Measurements from ENCODE around the gene ARID5A. TPM values are rescaled to one million over a fixed set of nuclear protein-coding genes. Genes with fewer than 3 reads are reported as not detected.

Gene ARID5A
- total RNA-seq, 1 donor from 2014 or later, result 227 TPM

- intact Hi-C loops (cut with micrococcal nuclease), result loop anchor here (5.0 kb wide), 1 partner anchor 239 kb away; the partner anchor contains the start of genes CIAO1 and TMEM127
These were observed 30.3 kb upstream of the ARID5A start for GRCh38 chr2:96506016-96506906.

- intact Hi-C loops (cut with micrococcal nuclease), result loop anchor here (5.0 kb wide), 1 partner anchor 240 kb away; the partner anchor contains the start of genes CIAO1 and TMEM127
These were observed 29.7 kb upstream of the ARID5A start for GRCh38 chr2:96506907-96507240.

DNA sequence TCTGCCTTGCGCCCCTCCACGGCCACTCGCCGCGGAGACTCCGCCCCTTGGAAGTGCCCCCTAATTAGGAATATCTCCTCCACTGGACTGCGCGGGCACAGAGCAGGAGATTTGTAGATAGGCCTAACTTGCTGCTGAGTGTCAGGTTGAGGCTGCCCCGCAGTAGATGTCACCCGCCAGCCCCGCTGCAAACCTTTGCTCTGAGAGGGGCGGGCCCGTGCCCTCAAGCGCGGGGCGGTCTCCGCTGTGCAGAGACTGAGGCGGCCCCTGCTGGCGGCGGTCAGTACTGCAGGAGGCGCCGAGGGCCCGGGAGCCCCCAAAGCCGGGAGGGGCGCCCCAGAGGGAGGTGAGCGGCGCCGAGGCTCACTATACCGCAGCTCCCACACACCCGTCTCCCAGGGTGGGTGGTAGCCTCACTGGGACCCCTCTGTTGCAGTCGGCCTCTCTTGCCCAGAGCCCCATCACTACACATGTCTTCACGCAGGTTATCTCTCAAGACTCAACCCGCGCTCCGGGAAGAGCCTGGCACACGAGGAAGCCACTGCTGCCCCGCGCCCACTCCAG lies 28.5 kb upstream of the ARID5A start:
- intact Hi-C loops (cut with micrococcal nuclease), result loop anchor here (1.0 to 5.0 kb wide), 10 partner anchors 17 to 241 kb away; partner anchors contain the start of genes CIAO1, SNRNP200 and TMEM127

- intact Hi-C loops (cut with micrococcal nuclease), result loop anchor here (1.0 to 5.0 kb wide), 10 partner anchors 16 to 241 kb away; partner anchors contain the start of genes CIAO1, SNRNP200 and TMEM127
These were observed 27.9 kb upstream of the ARID5A start for GRCh38 chr2:96508521-96509113.

- intact Hi-C loops (cut with micrococcal nuclease), result loop anchor here (2.0 to 5.0 kb wide), 3 partner anchors 16 to 242 kb away; partner anchors contain the start of genes CIAO1 and TMEM127
These were observed 27.3 kb upstream of the ARID5A start for GRCh38 chr2:96509114-96509846.

- intact Hi-C loops (cut with micrococcal nuclease), result loop anchor here (2.0 to 5.0 kb wide), 3 partner anchors 15 to 243 kb away; partner anchors contain the start of genes CIAO1 and TMEM127
These were observed 26.7 kb upstream of the ARID5A start for GRCh38 chr2:96509847-96510230.

GRCh38 chr2:96510931-96511595 lies 25.5 kb upstream of the ARID5A start:
- intact Hi-C loops (cut with micrococcal nuclease), result no loop called here

- intact Hi-C loops (cut with micrococcal nuclease), result no loop called here
These were observed 24.7 kb upstream of the ARID5A start for GRCh38 chr2:96511851-96512250.

- intact Hi-C loops (cut with micrococcal nuclease), result no loop called here
These were observed 24.2 kb upstream of the ARID5A start for GRCh38 chr2:96512341-96512740.

GRCh38 chr2:96514521-96514920 lies 22.0 kb upstream of the ARID5A start:
- intact Hi-C loops (cut with micrococcal nuclease), result no loop called here

- intact Hi-C loops (cut with micrococcal nuclease), result no loop called here
These were observed 19.5 kb upstream of the ARID5A start for GRCh38 chr2:96517079-96517478.

DNA sequence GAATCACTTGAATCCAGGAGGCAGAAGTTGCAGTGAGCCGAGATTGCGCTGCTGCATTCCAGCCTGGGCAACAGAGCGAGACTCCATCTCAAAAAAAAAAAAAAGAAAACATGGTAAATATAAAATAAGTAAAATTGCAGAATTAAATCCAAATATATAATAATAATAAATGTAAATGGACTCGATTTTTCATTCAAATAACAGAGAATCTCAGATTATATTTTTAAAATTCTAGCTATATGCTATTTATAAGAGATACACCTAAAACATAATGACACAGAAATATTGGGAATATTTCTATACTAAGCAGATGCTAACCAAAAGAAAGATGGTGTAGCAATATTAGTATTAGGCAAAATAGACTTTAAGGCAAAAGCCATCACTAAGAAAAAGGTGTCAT lies 16.3 kb upstream of the ARID5A start:
- intact Hi-C loops (cut with micrococcal nuclease), result loop anchor here (5.0 kb wide), 1 partner anchor 183 kb away; the partner anchor contains the start of gene NCAPH

DNA sequence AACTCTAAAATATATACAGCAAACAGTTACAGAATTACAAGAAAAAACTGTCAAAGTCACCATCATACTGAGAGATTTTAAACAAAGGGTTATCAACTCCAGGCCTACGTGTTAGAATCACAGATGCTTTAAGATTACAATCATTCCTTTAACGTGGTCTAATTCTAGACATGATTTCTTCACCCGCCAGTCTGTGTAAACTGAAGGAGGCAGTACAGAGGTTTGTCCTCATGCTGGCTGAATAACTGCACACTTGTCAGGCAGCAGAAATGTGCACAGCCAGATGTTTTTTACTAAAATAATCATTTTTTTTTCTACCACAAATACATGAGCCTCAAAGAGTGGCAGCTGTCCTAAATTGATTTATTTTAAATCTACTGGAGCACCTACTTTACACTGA lies 15.9 kb upstream of the ARID5A start:
- intact Hi-C loops (cut with micrococcal nuclease), result loop anchor here (5.0 kb wide), 1 partner anchor 183 kb away; the partner anchor contains the start of gene NCAPH

DNA sequence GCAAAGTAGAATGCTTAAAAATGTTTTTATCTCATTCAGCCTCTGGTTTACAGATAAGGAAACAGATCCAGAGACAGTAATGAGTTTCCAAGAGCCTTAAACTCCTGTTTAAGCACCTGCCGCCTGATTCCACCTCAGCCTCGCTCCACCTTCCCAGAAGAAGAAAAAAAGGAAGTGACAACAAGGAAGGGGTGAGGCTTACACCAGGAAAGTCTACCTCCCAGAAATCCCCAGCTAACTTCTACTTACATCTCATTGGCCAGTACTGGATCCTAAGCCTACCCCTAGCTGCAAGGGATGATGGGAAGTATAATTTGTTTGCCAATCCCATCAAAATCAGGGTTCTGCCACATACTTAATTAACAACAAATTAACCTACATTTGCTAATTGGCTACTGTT lies 15.3 kb upstream of the ARID5A start:
- intact Hi-C loops (cut with micrococcal nuclease), result loop anchor here (5.0 kb wide), 1 partner anchor 184 kb away; the partner anchor contains the start of gene NCAPH

- intact Hi-C loops (cut with micrococcal nuclease), result loop anchor here (5.0 kb wide), 1 partner anchor 185 kb away; the partner anchor contains the start of gene NCAPH
These were observed 14.0 kb upstream of the ARID5A start for GRCh38 chr2:96522304-96523203.

- intact Hi-C loops (cut with micrococcal nuclease), result loop anchor here (1.0 to 5.0 kb wide), 5 partner anchors 14 to 187 kb away; partner anchors contain the start of gene NCAPH
These were observed 12.7 kb upstream of the ARID5A start for GRCh38 chr2:96523659-96524481.

DNA sequence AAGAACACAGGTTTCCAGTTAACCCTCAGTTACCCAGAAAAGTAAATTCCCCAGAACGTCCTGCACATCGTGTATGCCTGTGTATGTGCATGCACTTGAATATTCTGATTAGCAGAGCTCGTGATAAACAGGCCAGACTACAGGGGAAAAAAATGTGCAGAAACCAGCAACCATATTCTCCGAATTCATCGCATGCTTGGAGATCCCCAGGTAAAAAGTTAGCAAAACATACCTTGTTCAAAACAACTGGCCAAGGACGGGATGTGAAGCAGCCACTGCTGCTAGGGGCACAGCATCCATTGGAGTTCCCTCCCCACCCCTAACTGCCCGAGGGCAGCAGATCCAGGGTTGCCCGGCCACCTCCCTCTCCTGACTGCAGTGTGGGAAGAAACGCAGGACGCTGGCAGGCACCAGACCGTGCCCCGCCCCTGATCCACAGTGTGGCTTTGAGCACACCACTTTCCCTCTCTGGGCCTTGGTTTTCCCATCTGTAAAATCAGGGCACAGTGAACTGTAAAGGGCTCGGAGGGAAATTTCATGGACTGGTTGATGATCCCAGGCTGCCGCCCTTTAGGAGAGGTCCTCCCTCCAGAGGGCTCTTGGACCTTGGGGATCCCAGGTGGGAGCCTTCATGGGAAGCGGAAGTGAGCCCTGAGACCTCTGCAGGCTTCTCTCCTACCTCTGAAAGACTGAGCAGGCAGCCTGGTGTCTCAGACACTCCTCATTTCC lies 11.9 kb upstream of the ARID5A start:
- intact Hi-C loops (cut with micrococcal nuclease), result loop anchor here (1.0 to 5.0 kb wide), 5 partner anchors 14 to 187 kb away; partner anchors contain the start of gene NCAPH

DNA sequence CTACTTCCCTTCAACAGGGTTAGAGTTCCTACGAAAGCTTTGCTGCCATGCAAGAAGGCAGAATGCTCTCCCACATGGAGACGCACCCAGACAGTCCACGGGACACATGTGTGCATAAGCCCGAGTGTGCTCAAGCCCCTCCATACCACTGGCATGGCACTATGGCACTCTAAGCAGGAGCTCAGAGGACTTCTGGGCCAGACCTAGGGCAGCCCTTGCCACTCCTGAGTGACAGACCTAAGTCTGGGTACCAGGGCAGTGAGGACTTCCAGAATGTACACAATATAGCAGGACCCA lies 11.4 kb upstream of the ARID5A start:
- intact Hi-C loops (cut with micrococcal nuclease), result loop anchor here (2.0 kb wide), 1 partner anchor 16 kb away; no protein-coding TSS in a partner anchor
